NCI-H2081 (cell line): ENCODE results near the gene GALNT14.
"Not testable (repeated sequence)": the region's sequence is repeated elsewhere in the genome, so short reads cannot be mapped to it uniquely, and the experiment has no call there.

Source experiments
- DNase-seq, 2 experiments: peaks; one replicate each; lab custom pipeline; 2025; lab: John Stamatoyannopoulos, UW

Gene GALNT14, protein sequence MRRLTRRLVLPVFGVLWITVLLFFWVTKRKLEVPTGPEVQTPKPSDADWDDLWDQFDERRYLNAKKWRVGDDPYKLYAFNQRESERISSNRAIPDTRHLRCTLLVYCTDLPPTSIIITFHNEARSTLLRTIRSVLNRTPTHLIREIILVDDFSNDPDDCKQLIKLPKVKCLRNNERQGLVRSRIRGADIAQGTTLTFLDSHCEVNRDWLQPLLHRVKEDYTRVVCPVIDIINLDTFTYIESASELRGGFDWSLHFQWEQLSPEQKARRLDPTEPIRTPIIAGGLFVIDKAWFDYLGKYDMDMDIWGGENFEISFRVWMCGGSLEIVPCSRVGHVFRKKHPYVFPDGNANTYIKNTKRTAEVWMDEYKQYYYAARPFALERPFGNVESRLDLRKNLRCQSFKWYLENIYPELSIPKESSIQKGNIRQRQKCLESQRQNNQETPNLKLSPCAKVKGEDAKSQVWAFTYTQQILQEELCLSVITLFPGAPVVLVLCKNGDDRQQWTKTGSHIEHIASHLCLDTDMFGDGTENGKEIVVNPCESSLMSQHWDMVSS

DNA sequence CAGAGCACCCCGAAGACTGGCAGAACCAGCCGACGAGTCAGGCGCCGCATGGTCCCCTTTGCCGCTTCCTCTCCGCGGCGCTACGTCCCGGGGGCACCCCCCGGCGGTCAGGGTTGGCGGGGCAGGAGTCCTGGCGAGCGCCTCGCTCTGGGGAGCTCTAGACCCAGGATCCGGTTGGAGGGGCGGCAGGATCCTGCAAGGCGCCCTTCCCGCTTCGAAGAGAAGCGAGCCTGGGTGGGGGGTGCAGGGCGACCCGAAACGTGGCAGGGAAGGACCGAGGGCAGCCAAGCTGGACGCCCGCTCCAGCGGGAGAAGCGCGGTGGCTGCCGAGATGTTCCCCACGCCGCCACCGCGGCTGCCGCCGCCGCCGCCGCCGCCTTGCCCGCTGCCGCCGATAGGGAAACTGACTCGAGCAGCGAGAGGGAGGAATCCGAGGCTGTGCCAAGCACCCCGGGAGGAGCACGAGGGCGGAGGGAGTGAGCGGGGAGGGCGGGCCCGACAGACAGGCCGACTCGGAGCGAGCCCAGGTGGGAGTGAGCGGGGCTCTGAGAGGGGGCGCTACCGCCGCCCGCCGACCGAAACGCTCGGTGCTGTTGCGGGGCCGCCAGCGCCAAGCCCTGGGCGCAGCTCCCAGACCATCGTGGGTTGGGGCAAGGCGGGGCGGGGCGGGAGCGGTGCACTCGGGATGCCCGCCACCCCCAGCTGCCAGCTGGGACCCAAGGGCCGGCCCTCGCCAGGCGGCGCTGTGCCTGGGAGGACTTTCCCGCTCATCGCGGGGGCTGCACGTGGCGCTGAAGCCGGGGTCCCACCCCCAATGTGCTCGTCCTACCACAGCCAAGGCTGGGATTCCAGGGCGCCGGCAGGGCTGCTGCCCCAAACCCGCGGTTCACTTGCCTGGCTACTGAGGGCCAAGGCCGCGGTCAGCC lies at the start of gene GALNT14:
GALNT14 (minus strand) TSS at position 404 of the 926 bp plus-strand sequence; CDS start at position 50, 354 bp downstream.
- DNase-seq, result no peak

DNA sequence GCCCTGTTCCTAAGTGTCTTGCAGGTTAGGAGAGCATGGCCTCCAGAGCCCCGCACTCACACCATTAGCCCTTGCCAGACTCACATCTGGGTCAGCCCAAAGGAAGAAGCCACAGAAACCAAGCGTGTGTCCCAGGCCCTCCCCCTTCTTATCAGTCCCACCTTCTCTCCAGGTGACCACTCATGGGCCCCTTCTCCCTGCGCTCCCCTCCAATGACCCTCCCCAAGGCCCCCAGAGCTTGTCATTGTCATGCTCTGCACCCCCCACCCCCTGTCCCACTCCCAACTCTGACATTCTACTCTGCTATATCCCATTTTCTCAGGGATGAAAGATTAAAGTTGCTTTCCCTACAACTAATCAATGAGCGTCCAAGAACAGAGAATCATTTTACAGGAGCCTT lies 48.9 kb upstream of the GALNT14 start:
- DNase-seq, result no peak

DNA sequence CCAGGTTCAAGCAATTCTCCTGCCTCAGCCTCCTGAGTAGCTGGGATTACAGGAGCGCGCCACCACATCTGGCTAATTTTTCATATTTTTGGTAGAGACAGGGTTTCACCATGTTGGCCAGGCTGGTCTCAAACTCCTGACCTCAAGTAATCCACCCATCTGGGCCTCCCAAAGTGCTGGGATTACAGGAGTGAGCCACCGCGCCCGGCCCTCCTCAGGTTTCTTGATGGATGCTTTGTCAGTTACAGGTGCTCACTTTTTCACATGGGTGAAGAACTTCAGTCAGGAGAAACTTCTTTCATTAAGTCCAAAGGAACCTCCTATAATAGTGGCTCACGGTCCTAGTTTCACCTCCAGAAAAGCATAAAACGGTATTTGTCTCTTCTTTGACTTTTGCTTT lies 45.7 kb upstream of the GALNT14 start:
- DNase-seq, result not testable (repeated sequence)

DNA sequence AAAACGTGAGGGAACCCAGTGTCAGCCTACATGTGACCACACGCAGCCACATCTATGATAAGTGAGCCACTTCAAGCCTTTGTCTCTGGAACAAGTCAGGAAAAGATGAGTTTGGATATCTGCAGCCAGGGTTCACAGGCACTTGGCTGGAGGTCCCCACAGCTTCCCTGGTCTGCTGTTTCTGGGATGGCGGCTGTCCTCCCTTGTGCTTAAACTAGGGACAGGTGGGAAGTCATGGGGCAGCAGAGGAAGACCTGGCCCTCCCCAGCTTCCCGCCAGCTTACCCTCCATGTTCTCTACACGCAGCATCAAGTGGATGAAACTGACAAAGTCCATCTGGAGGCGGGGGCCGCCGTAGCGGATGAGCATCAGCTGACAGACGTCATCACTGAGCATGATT lies 38.5 kb upstream of the GALNT14 start:
- no peak for DNase-seq

DNA sequence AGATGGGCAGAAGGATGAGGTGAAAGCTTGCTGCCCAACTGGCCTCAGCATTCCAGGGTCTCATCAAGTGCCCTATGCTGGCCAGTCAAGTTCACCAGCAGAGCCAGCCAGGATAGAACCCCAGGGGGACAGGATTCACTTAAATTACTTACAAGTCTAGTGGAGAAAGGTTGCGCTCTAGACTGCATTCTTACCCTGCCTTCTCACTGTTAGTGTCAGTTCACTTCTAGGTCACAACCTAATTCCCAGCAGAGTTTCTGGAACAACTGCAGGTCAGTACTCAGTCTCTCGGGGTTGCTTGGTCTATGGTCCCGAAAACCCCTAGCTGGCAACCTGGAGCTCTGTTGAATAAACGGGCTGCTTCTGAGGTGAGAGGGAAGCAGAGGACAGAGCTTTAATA lies 32.9 kb upstream of the GALNT14 start:
- DNase-seq, result no peak

DNA sequence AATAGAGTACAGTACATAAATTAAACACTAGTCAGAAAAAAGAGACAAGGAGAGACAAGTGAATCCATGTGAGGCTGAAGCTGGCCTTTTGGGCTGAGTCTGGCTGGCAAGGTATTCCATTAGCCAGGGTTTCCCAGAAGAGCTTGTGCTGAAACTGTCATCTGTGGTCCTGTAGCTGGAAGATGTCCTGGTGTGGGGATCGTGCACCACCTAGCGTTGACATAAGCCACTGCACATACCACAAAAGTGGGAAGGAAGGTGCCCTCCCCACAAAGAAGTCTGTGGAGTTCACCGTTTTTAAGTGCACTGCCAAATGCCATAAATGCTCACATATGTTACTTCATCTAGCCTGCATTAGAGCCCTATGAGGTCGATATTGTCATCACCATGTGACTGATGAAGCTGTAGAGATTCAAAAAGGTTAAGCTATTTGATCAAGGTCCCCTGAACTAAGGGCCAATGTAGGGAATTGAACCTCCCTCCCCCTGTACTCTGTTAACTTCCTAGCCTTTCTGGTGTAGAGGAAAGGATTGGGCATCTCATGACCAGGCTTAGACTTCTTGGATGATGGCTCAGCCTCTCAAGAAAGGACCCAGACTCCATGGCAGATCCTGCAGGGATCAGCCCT lies 31.9 kb upstream of the GALNT14 start:
- DNase-seq, result peak; percentile 61

DNA sequence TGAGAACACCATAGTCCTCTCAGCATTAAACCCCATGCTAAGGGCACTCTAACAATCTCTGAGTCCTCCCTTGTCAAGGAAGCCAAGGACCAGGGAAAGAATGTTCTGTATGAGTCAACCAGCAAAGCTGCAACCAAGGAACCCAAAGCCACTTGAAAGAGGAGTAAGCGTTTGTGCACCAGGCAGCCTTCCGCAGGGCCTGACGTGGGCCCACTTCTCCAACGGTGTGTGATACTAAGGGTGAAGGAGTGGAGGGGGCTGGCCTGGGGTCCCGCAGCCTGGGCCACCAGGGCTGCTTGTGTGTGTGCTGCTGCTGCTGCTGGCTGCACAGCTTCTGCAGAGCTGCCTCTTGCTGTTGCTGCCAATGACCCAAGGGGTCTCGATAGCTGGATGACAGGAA lies 30.1 kb upstream of the GALNT14 start:
- DNase-seq, result no peak

DNA sequence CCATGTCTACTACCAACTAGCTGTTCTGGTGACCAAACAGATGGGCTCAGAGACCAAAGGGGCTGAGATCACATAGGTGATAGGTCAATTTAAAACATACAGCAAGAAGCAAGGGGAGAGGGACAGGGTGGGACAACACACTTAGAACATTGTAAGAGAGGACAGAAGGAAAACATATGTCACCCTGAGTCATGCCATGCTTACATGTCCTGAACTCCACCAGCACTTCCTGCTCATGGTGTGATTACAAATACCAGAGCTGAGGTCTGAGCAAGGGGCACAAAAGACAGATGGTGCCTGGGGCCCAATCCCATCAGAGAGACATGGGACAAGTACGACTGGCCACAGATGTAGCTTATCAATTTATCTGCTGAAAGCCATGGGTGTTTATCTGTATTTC lies 28.7 kb upstream of the GALNT14 start:
- DNase-seq, result no peak

DNA sequence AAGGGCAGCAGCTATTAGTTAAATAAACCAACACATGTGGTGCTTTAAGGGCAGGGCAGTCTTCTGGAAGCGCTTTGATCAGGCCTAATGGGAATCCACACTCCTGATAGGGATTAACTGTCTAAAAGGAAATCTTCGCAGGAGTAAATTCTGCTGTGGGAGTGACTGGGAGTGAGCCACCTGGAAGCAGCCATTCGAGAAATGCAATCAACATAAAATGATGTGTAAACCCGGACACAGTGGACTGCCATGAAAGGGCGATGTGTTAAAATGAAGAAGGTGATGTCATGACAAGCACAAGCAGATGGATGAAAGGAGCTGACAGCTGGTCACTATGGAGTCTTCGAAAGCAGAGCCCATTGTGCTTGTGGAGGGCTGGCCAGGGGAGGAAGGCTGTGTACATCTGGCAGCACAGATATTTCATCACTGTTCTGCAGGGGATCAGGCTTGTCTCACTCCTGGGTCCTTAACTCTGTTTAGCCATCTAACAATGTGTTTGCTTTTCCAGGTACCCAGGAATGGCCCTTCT lies 24.8 kb upstream of the GALNT14 start:
- DNase-seq, result no peak

DNA sequence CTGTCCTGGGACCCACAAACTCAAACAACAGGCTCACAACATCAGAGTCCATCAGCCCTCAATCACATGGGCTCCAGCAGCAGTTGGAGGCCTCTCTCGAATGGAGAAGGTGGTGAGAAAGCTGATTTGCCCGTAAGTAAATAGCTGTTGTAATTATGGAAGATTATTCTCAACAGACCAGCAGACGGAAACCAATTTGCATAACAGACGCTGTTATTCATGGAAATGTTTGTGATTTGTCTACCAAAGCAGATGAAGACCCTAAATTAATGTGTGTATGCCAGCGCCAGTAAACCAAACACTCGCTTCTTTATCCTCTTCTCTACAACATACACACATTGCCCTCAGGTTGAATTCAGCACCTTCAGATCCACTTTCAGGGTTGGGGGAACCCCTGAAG lies 23.4 kb upstream of the GALNT14 start:
- no peak for DNase-seq

DNA sequence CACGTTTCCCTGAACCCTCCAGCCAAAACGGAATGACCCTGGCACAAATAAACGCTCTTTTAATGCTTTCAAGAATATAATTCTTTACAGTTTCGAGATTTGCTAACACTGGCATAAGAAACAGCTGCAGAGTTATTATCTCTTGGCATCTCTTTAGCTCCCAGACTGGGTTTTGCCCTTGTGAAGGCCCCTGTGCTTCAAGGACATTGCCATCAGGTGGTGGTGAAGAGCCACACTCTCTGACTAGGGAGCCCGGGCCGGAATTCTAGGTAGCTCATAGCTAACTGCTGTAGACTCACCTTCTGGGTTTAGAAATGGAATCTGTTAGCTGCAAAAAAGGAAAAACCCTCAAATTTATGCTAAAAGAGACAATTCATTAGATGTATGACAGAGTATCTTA lies 13.3 kb upstream of the GALNT14 start:
- no peak for DNase-seq

DNA sequence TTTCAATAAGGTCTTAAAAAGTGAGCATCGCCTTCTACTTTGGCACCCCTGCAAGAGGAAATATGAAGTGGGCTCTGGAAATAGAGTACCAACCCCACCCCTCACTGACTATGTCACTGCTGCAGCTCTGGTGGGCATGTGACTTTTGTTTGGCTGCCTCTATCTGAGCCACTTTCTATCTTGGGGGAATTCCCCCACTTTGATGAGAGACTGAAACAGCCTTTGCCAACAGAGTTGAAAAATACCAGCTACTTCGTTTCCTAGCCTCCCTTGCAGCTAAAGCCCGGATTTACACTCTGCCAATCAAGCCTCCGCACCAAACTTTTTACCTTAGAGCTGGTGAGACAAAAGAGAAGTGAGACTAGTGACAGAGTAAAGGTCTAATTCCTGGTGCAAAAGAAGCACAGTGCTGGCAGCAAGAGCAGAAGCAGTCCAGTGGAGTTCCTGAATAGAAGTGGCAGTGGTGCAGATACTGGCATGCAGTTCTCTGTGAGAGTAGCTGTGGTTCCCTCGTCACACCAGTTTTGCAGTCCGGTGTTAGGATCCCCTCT lies 12.0 kb upstream of the GALNT14 start:
- no peak for DNase-seq

DNA sequence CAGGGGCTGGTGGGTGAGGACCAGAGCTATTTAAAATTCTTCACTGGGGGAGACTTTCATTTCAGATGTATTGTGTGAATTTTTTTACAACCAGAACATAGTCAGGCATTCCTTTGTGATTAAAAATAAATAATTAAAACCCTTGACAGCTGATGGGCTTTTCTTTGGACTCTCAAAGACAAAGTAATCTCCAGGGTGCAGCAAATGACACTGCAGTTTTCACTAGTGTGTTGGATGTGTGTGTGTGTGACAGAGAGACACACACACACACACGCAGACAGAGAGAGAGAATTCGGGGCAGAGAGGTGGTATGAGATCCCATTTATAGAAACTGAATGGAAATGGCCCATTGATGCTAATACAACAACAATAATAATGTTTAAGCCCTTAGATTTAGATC lies 10.3 kb upstream of the GALNT14 start:
- DNase-seq, result no peak

DNA sequence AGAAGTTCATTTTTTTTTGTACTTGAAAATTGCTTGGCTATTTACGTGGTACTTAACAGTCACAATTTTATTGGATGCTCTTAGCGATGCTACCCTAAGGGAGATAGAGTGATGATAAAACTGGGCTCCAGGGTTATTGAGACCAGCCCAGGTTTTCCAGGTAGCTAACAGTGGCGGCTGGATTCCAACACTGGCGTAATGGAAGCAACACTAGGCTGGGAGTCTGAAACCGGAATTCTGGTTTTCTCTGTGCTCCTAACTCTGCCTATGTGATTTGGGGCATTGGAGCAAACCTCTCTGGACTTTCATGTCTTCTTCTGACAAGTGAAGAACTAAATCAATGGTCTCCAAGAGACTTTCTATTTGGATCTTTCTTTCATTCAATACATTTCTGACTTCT lies 9.4 kb upstream of the GALNT14 start:
- DNase-seq, result no peak

DNA sequence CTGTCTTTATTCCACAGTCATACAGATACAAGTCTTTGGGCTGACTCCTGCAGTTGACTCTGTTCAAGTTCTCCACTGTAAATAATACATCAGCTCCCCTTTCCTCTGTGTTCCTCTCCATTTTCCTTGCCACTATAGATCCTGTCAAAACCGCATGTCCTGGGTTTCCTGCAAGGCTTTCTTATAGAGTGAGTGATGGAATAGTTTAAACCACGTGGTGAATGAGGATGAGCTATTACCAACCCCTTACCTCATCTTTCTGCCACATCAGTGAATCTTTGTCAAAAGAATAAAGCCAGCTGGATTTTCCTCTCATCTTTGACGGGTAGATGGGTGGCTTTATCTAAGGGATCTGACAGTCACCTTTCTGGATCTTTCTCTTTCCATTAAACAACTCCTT lies 3.9 kb upstream of the GALNT14 start:
- DNase-seq, result no peak

DNA sequence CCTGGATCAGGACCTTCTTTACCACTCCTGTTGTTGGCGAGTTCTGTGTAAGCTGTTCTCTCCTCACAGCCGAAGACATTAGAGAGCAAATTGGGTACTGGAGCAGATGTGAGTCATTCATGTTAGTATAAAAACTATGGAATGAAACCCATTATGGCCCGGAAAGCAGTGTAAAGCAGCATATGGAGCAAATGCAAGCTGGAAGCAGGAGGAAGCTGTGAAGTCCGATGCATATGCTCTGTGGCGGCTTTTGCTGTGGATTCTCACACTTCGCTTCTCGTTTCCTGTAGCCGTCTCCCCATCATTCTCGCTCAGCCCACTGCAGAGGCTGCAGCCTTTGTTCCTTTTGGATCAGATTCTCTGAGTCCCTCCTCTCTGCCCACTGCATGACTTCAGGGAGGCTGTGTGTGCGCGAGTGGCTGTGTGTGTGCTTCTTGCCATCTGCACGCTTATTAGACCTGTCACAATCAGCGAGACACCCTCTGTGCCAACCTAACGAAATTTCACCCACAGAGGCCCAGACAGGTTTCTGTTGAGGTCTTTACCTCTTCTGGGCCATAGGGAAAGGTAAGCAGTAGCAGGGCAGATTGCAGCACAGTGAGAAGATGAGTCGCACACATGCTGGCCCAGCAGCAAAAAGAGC lies 3.3 kb upstream of the GALNT14 start:
- DNase-seq, result no peak

DNA sequence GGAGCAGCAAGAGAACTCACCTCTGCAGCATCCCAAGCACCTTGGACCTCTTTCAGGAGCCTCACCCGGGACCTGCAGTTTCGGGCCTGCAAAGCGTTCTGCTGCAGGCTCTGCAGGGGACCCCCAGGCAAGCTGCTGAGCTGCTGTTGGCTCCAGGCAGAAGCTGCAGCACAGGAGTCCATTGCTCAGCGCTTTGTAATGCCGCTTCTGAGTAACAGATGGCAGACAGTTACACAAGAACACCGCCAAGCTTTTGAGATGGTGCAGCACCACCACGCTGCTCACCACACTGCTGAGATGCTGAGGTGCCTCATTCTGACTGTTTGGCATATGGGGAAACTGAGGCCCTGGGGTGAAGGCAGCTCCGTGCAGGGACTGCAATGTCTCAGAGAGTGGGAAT lies 1.9 kb upstream of the GALNT14 start:
- no peak for DNase-seq

DNA sequence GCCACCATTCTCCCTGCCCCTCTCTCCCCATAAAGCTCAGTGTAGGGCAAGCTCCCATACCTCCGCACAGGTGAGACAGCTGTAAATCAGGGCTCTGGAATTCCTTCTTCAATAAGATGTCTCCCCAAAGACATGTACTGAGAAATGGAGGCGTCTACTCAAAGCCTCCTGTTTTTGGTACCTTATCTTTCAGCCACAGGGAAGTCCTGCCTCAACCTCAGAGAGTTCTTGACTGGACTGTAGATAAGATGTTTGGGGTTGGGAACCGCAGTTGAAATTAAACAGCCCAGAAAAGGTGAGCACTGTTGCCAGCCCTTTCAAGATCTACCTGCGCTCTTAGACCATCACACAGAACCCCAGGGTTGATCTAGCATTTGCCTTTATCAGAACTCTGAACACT lies 1.4 kb upstream of the GALNT14 start:
- DNase-seq, result no peak

DNA sequence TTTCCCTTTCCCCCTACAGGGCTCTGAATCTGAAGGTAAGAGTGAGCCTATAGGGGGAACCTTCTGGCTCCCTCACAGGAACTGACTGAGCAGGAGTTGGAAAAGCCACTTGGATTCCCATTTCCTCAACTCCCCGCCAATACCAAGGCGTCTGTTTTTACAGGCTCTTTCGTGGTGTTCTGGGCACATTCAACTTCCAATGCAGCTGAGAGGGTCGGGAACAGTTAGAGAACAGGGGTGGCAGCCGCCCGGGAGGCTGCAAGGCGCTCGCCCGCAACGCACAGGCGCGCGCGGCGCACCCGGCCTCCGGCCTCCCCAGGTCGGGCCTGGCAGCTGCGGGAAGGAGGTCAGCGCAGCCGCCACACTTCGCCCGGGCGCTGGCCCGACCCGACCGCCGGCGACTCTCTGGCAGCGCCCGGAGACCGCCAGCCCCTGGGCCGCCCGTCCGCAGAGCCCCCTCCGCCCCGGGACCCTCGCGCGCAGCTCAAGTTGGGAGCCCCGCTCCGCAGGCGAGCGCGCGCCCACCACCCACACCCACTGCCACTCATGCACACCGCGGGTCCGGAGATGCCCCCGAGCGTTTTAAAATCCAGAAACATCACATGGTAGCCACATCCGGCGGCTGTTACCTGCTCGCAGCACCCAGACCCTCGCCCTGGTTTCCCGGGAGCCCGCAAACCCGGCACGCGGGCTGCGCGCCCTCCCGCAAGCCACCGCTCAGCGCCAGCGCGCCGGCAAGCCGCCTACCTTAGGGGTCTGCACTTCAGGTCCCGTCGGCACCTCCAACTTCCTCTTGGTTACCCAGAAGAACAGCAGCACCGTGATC lies 816 bp downstream of the GALNT14 start:
- no peak for DNase-seq

DNA sequence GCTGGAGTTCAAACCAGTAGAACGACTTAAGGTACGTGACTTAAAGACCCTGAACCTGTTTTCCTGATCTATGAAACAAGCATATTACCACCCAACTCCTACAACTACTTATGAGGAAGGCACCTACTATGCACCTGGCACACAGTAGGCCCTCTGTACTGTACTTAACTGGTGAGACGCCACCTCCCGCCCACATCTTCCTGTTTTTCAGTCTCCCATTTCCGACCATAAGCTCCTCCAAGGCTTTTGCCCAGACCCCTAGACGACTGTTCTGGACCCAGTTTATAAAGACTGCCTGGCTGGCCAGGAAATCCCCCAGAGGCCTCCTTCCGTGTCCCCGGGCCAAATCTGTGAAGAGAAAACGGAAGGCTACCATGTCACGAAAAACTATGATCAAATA lies 1.5 kb downstream of the GALNT14 start:
- no peak for DNase-seq
